Measurements from ENCODE around the gene INSC. TPM values are rescaled to one million over a fixed set of nuclear protein-coding genes. Genes with fewer than 3 reads are reported as not detected.

The INSC gene
- total RNA-seq, 1 experiment from 2014 or later = 1.0 TPM

- intact Hi-C loops (cut with micrococcal nuclease; ENCODE audit: unreplicated experiment) = no loop called here
- CTCF ChIA-PET = no interaction called here
These were observed 34.3 kb downstream of the INSC start for GRCh38 chr11:15149050-15149449.

GRCh38 chr11:15150507-15150906 lies 35.8 kb downstream of the INSC start:
- no TSS peak for BruUV-seq (replicated peaks)
- H3K9me3 ChIP-seq (ENCODE audit: low read depth, low read length, poor library complexity, severe bottlenecking) = no peaks in the 10 kb centered on the region
- CTCF ChIA-PET = no interaction called here

More at GRCh38 chr11:15149050-15149449, 34.3 kb downstream of the INSC start:
- no peaks in the 10 kb centered on the region for H3K9me3 ChIP-seq (ENCODE audit: low read depth, low read length, poor library complexity, severe bottlenecking)
- TF ChIP-seq EZH2 (IDR thresholded peaks at IDR 0.05; ENCODE audit: borderline replicate concordance, low read depth, low read length, poor library complexity, severe bottlenecking) (no peak), CTCF (conservative IDR thresholded peaks at IDR 0.05; ENCODE audit: low read depth, low read length) (no peak)
- H3K27me3 ChIP-seq (replicated peaks; ENCODE audit: insufficient read depth, low read depth, low read length, poor library complexity) = no peaks in the 10 kb centered on the region
- BruUV-seq (replicated peaks) = no TSS peak
- H3K4me1 ChIP-seq (ENCODE audit: insufficient read depth, low read length, poor library complexity, severe bottlenecking) = no peaks in the 10 kb centered on the region
- POLR2A ChIA-PET (ENCODE audit: low non-redundant PET) = no interaction called here
- no peak overlapping the region for H3K27ac ChIP-seq (ENCODE audit: low read depth, low read length, poor library complexity, severe bottlenecking)
- no peak for DNase-seq (ENCODE audit: low spot score)
- H3K36me3 ChIP-seq (ENCODE audit: insufficient read depth, low read length, poor library complexity, severe bottlenecking) = no peaks in the 10 kb centered on the region
- H3K4me3 ChIP-seq (ENCODE audit: low read depth, low read length, poor library complexity, severe bottlenecking) = no peak overlapping the region

GRCh38 chr11:15153231-15153630 lies 38.5 kb downstream of the INSC start:
- CTCF ChIA-PET = no interaction called here
- BruUV-seq (replicated peaks) = no TSS peak
- H3K27me3 ChIP-seq (replicated peaks; ENCODE audit: insufficient read depth, low read depth, low read length, poor library complexity) = no peaks in the 10 kb centered on the region
- H3K4me1 ChIP-seq (ENCODE audit: insufficient read depth, low read length, poor library complexity, severe bottlenecking) = no peaks in the 10 kb centered on the region
- no peak overlapping the region for H3K27ac ChIP-seq (ENCODE audit: low read depth, low read length, poor library complexity, severe bottlenecking)
- TF ChIP-seq CTCF (conservative IDR thresholded peaks at IDR 0.05; ENCODE audit: low read depth, low read length) (no peak), EZH2 (IDR thresholded peaks at IDR 0.05; ENCODE audit: borderline replicate concordance, low read depth, low read length, poor library complexity, severe bottlenecking) (no peak)
- no peak for DNase-seq (ENCODE audit: low spot score)
- intact Hi-C loops (cut with micrococcal nuclease; ENCODE audit: unreplicated experiment) = no loop called here
- H3K9me3 ChIP-seq (ENCODE audit: low read depth, low read length, poor library complexity, severe bottlenecking) = no peaks in the 10 kb centered on the region
- no peak overlapping the region for H3K4me3 ChIP-seq (ENCODE audit: low read depth, low read length, poor library complexity, severe bottlenecking)
- POLR2A ChIA-PET (ENCODE audit: low non-redundant PET) = no interaction called here
- no peaks in the 10 kb centered on the region for H3K36me3 ChIP-seq (ENCODE audit: insufficient read depth, low read length, poor library complexity, severe bottlenecking)

More at GRCh38 chr11:15150507-15150906, 35.8 kb downstream of the INSC start:
- TF ChIP-seq CTCF (conservative IDR thresholded peaks at IDR 0.05; ENCODE audit: low read depth, low read length) (no peak), EZH2 (IDR thresholded peaks at IDR 0.05; ENCODE audit: borderline replicate concordance, low read depth, low read length, poor library complexity, severe bottlenecking) (no peak)
- no peak overlapping the region for H3K4me3 ChIP-seq (ENCODE audit: low read depth, low read length, poor library complexity, severe bottlenecking)
- no peak overlapping the region for H3K27ac ChIP-seq (ENCODE audit: low read depth, low read length, poor library complexity, severe bottlenecking)
- H3K4me1 ChIP-seq (ENCODE audit: insufficient read depth, low read length, poor library complexity, severe bottlenecking) = no peaks in the 10 kb centered on the region
- no peaks in the 10 kb centered on the region for H3K36me3 ChIP-seq (ENCODE audit: insufficient read depth, low read length, poor library complexity, severe bottlenecking)
- no peaks in the 10 kb centered on the region for H3K27me3 ChIP-seq (replicated peaks; ENCODE audit: insufficient read depth, low read depth, low read length, poor library complexity)
- intact Hi-C loops (cut with micrococcal nuclease; ENCODE audit: unreplicated experiment) = no loop called here
- POLR2A ChIA-PET (ENCODE audit: low non-redundant PET) = no interaction called here
- DNase-seq (ENCODE audit: low spot score) = no peak

All from A673 (cell line).